Parathyroid adenoma (tissue), 2 donors: ENCODE measurements around the gene DOK7.

Source experiments
- H2AFZ ChIP-seq: fragments of 300-600 bp; sonication (generic); one replicate; pipeline ENCODE4 v1.7.0; 2017; ENCODE audit warnings: antibody characterized with exemption, mild to moderate bottlenecking
- H3K27ac ChIP-seq: fragments of 300-600 bp; sonication (generic); one replicate; pipeline ENCODE4 v1.7.0; 2017
- H3K27me3 ChIP-seq: fragments of 300-600 bp; sonication (generic); one replicate; pipeline ENCODE4 v1.7.0; 2017; ENCODE audit warnings: low read length; ENCODE audit not compliant: control insufficient read depth, insufficient read depth
- H3K36me3 ChIP-seq: fragments of 300-600 bp; sonication (generic); one replicate; pipeline ENCODE4 v1.7.0; 2017; ENCODE audit warnings: low read length; ENCODE audit not compliant: control insufficient read depth, insufficient read depth
- H3K4me1 ChIP-seq: fragments of 300-600 bp; sonication (generic); one replicate; pipeline ENCODE4 v1.7.0; 2017; ENCODE audit warnings: control low read depth
- H3K4me2 ChIP-seq: fragments of 300-600 bp; sonication (generic); one replicate; pipeline ENCODE4 v1.7.0; 2017; ENCODE audit warnings: low read length
- H3K4me3 ChIP-seq: fragments of 300-600 bp; sonication (generic); one replicate; pipeline ENCODE4 v1.7.0; 2017; ENCODE audit warnings: low read depth, low read length
- H3K79me2 ChIP-seq: fragments of 300-600 bp; sonication (generic); one replicate; pipeline ENCODE4 v1.7.0; 2017; ENCODE audit warnings: control low read depth
- H3K9ac ChIP-seq: fragments of 300-600 bp; sonication (generic); one replicate; pipeline ENCODE4 v1.7.0; 2017; ENCODE audit warnings: mild to moderate bottlenecking
- H3K9me3 ChIP-seq: fragments of 300-600 bp; sonication (generic); one replicate; pipeline ENCODE4 v1.7.0; 2017; ENCODE audit warnings: low read length; ENCODE audit not compliant: control insufficient read depth
- CTCF ChIP-seq: fragments of 300-600 bp; sonication (generic); IDR thresholded peaks from one replicate; pipeline ENCODE4 v1.7.0; 2017; ENCODE audit warnings: antibody characterized with exemption, mild to moderate bottlenecking
- donor health status: primary hyperparathyroidism.

DOK7 gene

GRCh38 chr4:3518941-3519340 lies 55.8 kb downstream of the DOK7 start:
- Histone ChIP-seq H3K27me3 (no peaks in the 10 kb centered on the region), H3K27ac (no peak overlapping the region), H3K9me3 (no peaks in the 10 kb centered on the region), H3K79me2 (no peaks in the 10 kb centered on the region), H3K9ac (no peak overlapping the region), H3K4me3 (no peak overlapping the region), H3K4me2 (no peak overlapping the region), H3K36me3 (no peaks in the 10 kb centered on the region), H3K4me1 (no peaks in the 10 kb centered on the region), H2AFZ (no peak overlapping the region)
- TF ChIP-seq CTCF, result no peak

- Histone ChIP-seq H3K9me3 (no peaks in the 10 kb centered on the region), H3K27ac (no peak overlapping the region), H3K9ac (no peak overlapping the region), H2AFZ (no peak overlapping the region), H3K4me1 (no peaks in the 10 kb centered on the region), H3K79me2 (peaks cover 5% of the 10 kb centered on the region), H3K4me3 (no peak overlapping the region), H3K27me3 (no peaks in the 10 kb centered on the region), H3K4me2 (no peak overlapping the region), H3K36me3 (no peaks in the 10 kb centered on the region)
- TF ChIP-seq CTCF, result no peak
Observed at GRCh38 chr4:3519468-3520264, 56.6 kb downstream of the DOK7 start.

- no peak overlapping the region for H3K4me2 ChIP-seq
- no peaks in the 10 kb centered on the region for H3K9me3 ChIP-seq
- H3K27me3 ChIP-seq, result no peaks in the 10 kb centered on the region
- H3K9ac ChIP-seq, result no peak overlapping the region
- no peak overlapping the region for H3K4me3 ChIP-seq
- H3K4me1 ChIP-seq, result no peaks in the 10 kb centered on the region
- H3K79me2 ChIP-seq, result peaks cover 5% of the 10 kb centered on the region
- no peak overlapping the region for H2AFZ ChIP-seq
- no peak for TF ChIP-seq CTCF
- no peak overlapping the region for H3K27ac ChIP-seq
- no peaks in the 10 kb centered on the region for H3K36me3 ChIP-seq
Observed at GRCh38 chr4:3520276-3520675, 57.2 kb downstream of the DOK7 start.

GRCh38 chr4:3520796-3521600 lies 57.9 kb downstream of the DOK7 start:
- no peak for TF ChIP-seq CTCF
- no peak overlapping the region for H3K27ac ChIP-seq
- H3K79me2 ChIP-seq, result peaks cover 7% of the 10 kb centered on the region
- no peaks in the 10 kb centered on the region for H3K9me3 ChIP-seq
- H3K27me3 ChIP-seq, result no peaks in the 10 kb centered on the region
- H2AFZ ChIP-seq, result no peak overlapping the region
- no peaks in the 10 kb centered on the region for H3K4me1 ChIP-seq
- H3K9ac ChIP-seq, result no peak overlapping the region
- H3K4me3 ChIP-seq, result no peak overlapping the region
- H3K4me2 ChIP-seq, result no peak overlapping the region
- H3K36me3 ChIP-seq, result no peaks in the 10 kb centered on the region
